ENCODE results near the gene RNF111.
A peak's percentile ranks its signal among the peaks of the same experiment; 100 is the strongest.
"Not testable (repeated sequence)": the region's sequence is repeated elsewhere in the genome, so short reads cannot be mapped to it uniquely, and the experiment has no call there.

RNF111 gene

GRCh38 chr15:58987491-58988005, at the start of gene RNF111:
RNF111 (plus strand) TSS chr15:58987663; CDS start chr15:59030823, 43,160 bp downstream.
- peak; percentile 89 for DNase-seq

- DNase-seq = no peak
These were observed 40.3 kb upstream of the RNF111 start for GRCh38 chr15:58947179-58947578.

DNA sequence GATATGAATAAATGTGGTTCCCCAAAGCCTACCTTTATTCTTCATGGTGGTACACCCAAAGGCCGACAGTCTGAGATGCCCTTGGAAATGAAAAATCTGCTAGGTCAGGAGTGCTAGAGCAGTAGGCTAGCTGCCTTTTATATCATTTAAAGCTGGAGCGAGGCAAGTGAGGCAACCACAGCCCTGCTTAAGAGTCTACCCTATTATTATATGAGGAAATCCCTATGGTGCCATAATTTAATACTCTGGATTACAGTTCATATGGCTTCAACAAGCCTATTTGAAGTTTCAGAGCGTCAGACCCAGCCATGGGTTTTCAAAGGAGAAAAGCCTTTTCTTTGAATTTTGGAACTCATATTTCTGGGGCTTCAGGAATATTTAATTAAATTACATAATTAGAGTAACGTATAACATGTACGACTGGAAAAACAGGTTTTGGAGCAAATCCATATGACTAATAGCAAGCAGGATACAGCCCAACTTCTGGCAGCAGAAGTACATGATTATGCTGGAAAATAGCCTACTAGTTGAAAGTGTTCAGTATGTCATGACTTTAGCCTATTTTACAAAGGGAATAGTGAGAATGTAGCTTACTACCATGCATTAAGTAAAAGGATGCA, 36.0 kb upstream of the RNF111 start:
- DNase-seq = no peak

GRCh38 chr15:58952751-58953150, 34.7 kb upstream of the RNF111 start:
- no peak for DNase-seq

DNA sequence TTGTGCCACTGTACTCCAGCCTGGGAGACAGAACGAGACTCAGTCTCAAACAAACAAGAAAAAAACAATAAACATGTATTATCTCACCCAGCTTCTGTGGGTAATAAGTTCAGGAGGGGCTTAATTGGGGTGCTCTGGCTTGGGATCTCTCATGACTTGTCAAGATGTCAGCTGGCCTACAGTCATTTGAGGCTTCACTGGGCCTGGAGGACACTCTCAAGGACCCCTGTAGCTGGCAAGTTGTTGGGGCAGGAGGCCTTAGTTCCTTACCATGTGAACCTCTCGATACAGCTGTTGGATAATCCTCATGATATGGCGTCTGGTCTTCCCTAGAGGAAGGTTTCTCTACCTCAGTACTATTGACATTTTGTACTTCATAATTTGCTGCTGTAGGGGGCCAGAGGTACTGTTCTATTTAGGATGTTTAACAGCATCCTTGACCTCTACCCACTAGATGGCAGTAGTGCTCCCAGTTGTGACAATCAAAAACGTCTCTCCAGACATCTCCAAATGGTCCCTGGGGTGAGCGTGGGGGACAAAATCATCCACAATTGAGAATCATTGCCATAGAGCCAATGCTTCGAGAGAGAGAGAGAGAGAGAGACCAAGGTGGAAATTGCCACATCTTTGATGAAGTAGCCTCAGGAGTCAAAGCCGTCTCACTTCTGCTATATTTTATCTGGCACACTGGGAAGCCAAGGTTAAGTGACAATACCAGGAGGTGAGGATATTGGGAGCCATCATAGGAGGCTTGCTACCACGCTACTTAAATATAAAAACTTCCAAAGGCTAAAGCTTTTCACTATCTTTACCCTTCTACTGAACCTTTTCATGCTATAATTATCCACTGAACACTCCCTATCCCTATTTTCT, 30.1 kb upstream of the RNF111 start:
- peak; percentile 62 to 65 for DNase-seq

GRCh38 chr15:58958811-58959210, 28.7 kb upstream of the RNF111 start:
- no peak for DNase-seq

- DNase-seq = no peak
These were observed 25.3 kb upstream of the RNF111 start for GRCh38 chr15:58962136-58962535.

DNA sequence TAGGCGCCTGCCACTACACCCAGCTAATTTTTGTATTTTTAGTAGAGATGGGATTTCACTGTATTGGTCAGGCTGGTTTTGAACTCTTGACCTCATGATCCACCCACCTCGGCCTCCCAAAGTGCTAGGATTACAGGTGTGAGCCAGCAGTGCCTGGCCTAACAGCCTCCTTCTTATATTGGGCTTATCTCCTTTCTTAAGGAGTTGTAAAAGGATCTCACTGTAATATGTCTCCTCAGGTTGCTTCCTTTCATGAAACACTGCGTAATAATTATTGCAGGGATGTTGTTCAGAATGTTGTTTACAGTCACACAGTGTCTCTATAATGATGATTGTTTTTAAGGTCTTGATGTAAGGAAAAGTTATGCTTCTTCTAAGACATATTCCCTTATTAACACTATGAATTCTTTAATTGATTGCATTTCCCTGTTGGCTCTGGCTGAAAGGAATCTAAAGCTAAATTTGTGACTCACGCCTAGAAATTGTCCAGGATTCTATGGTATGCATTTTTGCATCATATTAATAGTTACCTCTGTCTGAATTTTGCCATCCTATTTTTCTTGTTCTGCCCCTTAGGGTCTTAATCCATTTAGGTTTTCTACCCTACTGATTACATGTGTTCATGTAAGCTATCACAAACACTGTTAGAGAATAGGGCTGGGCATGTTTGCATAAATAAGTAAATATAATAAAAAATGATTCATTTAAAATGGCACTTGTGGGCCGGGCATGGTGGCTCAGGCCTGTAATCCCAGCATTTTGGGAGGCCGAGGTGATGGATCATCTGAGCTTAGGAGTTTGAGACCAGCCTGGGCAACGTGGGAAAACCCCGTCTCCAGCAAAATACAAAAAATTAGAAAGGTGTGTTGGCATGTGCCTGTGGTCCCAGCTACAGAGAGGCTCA, 24.5 kb upstream of the RNF111 start:
- no peak for DNase-seq

- DNase-seq = no peak
These were observed 20.8 kb upstream of the RNF111 start for GRCh38 chr15:58966698-58967097.

DNA sequence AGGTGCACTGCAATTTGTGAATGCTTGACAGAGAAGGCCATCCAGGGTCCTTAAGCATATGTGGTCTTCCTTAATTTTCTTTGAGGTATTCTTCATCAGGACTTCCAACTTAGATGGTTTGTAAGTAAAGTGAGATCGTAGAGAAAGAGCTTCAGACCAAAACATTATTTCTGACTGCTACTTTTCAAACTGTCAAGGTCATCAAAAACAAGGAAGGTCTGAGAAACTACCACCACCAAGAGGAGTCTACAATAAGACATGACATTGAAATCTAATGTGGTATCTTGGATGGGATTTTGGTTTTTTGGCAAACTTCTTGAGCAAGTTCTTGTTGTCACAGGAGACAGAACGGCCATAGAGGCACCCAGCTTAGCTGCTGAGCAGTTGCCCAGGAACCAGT, 20.0 kb upstream of the RNF111 start:
- no peak for DNase-seq

DNA sequence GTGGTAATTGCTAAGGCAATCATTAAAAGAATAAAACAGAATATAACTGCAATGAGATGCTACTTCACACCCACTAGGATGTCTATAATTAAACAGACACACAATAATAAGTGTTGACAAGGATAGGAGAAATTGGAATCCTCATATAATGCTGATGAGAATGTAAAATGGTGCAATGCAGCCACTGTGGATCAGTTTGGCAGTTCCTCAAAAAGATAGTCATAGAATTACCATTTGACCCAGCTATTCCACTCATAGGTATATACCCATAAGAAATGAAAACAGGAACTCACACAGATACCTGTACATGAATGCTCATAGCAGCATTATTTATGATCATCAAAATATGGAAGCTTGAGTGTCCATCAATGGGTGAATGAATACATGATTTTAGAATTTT, 9.6 kb upstream of the RNF111 start:
- DNase-seq = no peak

DNA sequence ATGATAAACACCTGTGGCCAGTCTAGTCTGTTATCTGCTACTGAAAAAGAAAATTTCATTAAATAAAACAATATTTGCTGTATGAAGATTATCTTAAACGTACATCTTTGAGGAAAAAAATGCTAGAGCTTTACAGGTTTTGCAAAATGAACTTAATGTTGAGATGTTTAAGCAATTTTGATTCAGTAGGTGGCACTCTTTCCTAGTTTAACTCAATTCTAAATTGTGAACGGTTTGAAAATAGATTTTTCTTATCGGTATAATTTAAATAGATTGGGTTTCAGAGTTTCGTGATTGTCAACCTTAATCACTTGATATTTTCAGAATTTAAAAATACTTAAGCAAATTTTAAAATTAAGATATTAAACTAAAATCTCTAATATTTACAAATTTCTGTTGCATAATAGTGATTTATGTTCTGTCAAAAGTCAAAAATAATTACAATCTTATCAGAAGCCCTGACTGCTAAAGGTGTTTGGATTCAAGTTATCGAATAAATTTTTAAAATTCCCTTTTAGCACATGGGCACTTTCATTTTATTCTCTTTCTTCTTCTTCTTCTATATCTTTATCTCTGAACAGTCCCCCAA, 7.0 kb upstream of the RNF111 start:
- DNase-seq = no peak

DNA sequence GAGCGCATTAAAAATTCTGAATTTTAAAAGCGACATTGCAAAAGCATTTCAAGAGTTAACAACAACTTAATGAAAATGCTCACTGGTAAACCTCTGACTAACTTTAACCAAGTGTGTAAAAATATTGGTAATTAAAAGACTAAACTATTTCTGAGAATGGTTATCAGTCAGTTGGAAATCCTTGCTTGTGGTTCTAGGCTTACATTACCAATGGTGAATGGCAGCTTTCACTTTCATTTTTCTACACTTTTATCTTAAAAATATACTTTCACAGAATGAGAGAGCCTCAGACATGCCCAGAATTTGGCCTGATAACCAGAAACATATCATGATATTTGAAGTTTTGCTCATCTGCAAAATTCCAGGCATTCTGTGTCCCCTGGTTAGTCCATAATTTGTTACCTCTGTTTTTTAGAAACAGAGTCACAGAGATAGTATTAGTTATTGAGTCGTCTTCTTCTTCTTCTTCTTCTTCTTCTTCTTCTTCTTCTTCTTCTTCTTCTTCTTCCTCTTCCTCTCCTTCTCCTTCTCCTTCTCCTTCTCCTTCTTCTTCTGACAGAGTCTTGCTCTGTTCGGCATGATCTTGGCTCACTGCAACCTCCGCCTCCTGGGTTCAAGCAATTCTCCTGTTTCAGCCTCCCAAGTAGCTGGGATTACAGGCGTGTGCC, 5.5 kb upstream of the RNF111 start:
- no peak for DNase-seq

GRCh38 chr15:58983261-58983660, 4.2 kb upstream of the RNF111 start:
- DNase-seq = no peak

GRCh38 chr15:58985443-58985842, 2.0 kb upstream of the RNF111 start:
- no peak for DNase-seq

DNA sequence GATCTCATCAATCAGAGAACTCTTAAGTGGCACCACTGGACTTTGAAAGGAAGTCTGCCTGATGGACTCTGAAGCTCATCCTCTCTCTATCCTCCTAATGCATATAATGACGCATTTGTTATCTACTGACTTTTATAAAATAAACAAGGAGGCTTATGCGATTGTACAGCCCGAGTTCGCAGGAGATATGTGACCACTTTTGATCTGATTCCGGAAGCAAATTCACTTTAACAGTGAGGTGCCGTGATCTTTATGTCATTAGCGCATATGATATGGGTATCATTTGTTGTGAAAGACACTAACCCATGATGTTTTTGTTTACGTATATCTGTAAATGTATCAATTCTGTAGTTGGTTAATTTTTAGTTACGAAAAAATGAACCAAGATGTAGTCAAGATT, 427 bp upstream of the RNF111 start:
- DNase-seq = no peak

GRCh38 chr15:58988006-58988785, 733 bp downstream of the RNF111 start:
- peak in 1 of 2 experiments; percentile 67 for DNase-seq

GRCh38 chr15:58992181-58992580, 4.7 kb downstream of the RNF111 start:
- no peak for DNase-seq

GRCh38 chr15:58994906-58995453, 7.5 kb downstream of the RNF111 start:
- no peak for DNase-seq

GRCh38 chr15:58999694-59000093, 12.2 kb downstream of the RNF111 start:
- no peak for DNase-seq

DNA sequence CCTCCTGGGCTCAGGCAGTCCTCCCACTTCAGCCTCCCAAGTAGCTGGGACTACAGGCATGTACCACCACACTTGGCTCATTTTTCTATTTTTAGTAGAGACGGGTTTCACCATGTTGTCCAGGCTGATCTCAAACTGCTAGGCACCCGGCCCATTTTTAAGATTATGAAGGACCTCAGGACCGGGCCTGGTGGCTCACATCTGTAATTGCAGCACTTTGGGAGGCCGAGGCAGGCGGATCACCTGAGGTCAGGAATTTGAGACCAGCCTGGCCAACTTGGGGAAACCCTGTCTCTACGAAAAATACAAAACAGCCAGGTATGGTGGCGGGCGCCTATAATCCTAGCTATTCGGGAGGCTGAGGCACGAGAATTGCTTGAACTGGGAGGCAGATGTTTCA, 12.8 kb downstream of the RNF111 start:
- DNase-seq = not testable (repeated sequence)

Data from activated T-cell treated with anti-CD3 and anti-CD28 coated beads, Interleukin-2, amount 50 U/mL, for 48 hours (primary cell).